ENCODE measurements around the gene LYRM9.
"Not testable (repeated sequence)": the region's sequence is repeated elsewhere in the genome, so short reads cannot be mapped to it uniquely, and the experiment has no call there.

The LYRM9 gene

GRCh38 chr17:27905447-27906225 lies 12.5 kb upstream of the LYRM9 start:
- no peak for DNase-seq

GRCh38 chr17:27904534-27905446 lies 11.6 kb upstream of the LYRM9 start:
- no peak for DNase-seq

DNA sequence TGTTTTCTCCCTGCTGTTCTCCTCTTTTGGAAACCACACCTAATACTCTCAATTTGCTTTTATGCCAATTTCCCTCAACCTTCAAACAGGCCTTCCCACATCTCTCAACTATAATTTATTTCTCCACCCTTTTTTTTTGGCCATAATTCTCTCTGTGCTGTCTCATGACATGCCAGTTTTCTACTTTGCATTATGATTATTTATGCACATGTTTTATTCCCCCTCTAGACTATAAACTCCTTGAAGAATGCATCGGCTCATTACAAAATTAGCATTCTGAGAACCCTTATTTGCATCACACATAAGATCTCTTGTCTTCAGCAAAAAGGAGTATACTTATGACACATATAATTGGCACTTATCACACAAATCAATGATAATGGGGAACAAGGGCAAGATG lies 10.9 kb upstream of the LYRM9 start:
- DNase-seq: no peak

DNA sequence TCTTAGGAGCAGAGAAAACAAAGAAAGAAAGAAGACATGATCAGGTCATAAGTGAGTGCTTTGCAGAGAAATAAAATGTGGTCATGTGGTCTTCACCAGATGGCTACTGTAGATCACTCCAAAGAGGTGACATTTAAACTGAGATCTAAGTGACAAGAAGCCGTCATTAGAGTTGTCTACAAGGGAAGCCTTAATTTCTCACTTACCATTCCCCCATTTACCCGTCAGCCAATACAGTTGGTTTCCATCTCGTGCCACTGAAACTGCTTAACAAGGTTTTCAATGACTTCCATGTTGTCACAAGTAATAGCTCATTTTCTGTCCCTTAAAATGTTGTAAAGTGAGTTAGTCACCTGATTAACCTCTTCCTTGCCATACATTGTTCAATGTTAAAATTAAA lies 6.4 kb upstream of the LYRM9 start:
- DNase-seq: no peak

DNA sequence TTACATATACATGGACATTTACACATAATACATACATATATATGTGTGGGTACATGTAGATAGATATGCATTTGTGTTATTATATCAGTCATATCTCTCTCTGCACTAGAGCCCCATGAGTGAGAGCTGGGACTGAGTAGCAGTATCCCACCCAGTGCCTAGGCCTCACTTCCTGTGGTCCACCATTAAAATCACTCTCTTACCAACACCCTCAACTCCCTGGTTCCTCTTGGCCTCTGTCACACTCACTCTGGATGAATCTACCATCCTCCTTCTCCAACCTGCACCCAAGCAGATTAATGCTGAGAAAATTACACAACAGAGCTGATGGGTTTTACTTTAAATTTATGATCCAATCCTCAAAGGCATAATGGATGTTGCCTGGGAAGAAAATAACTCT lies 4.9 kb upstream of the LYRM9 start:
- DNase-seq: no peak

- no peak for DNase-seq
Observed at GRCh38 chr17:27896701-27897100, 3.5 kb upstream of the LYRM9 start.

- DNase-seq: no peak
Observed at GRCh38 chr17:27895940-27896535, 2.9 kb upstream of the LYRM9 start.

- DNase-seq: no peak
Observed at GRCh38 chr17:27895123-27895895, 2.1 kb upstream of the LYRM9 start.

GRCh38 chr17:27893841-27894503 lies 807 bp upstream of the LYRM9 start:
- DNase-seq: no peak

DNA sequence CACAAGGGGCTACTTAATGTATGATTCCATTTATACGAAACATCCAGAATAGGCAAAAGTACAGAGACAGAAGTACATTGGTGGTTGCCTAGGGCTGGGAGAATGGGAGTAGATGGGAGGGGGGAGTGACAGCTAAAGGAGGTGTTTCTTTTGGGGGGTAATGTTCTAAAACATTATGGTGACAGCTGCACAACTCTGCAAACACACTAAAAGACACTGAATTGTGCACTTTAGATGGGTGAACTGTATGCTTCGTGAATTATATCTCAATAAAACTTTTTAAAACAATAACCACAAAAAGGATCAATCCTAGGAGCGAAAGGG lies 661 bp downstream of the LYRM9 start:
- DNase-seq: no peak

DNA sequence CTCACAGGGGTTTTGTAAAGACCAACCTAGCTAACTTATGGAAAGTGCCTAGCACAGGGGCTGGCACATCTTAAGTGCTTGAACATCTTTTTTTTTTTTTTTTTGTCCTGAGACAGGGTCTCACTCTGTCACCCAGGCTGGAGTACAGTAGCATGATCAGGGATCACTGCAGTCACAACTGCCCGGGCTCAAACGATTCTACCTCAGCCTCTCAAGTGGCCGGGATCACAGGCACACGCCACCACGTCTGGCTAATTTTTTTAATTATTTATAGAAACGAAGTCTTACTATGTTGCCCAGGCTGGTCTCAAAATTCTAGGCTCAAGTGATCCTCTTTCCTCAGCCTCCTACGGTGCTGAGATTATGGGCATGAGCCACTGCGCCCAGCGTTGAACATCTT lies 1.3 kb downstream of the LYRM9 start:
- DNase-seq: no peak

- DNase-seq: no peak
Observed at GRCh38 chr17:27889711-27890251, 3.4 kb downstream of the LYRM9 start.

- no peak for DNase-seq
Observed at GRCh38 chr17:27888945-27889344, 4.2 kb downstream of the LYRM9 start.

DNA sequence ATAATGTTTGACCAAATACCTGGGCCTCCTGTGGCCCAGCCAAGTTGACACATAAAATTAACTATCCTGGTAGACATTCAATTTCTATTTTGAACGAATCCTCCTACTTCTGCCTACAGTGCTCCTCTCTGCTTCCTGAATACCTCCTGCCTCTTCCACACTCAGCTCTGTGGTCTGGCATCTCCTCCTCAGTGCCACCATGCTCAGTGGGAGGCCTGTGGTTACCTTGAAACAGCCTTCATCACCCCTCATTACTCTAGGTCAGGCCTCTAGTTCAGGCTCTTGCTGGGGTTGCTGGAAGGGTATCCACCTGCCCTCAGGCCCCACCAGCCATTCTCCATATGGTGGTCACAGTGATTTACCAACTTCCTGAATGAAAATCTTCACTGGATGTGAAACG lies 5.1 kb downstream of the LYRM9 start:
- no peak for DNase-seq

DNA sequence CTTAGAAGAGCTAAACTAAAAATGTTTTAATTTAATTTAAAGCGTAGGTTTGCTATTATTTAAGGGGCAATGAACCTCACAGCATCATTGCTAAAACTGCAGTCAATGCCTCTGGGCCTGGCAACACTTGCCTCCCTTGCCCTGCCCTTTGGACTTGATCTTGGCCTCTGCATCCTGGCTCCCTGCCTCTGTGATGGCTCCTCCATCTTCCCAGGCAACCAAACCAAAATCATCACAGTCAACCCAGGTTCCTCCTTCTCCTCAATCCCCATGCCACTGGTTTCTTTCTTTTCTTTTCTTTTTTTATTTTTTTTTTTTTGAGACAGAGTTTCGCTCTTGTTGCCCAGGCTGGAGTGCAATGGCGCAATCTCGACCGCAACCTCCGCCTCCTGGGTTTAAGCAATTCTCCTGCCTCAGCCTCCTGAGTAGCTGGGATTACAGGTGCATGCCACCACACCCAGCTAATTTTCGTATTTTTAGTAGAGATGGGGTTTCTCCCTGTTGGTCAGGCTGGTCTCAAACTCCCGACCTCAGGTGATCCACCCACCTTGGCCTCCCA lies 6.7 kb downstream of the LYRM9 start:
- DNase-seq: not testable (repeated sequence)

GRCh38 chr17:27882162-27882840 lies 10.9 kb downstream of the LYRM9 start:
- DNase-seq: no peak

- DNase-seq: peak; percentile 8 to 56
Observed at GRCh38 chr17:27879987-27880608, 13.1 kb downstream of the LYRM9 start.

DNA sequence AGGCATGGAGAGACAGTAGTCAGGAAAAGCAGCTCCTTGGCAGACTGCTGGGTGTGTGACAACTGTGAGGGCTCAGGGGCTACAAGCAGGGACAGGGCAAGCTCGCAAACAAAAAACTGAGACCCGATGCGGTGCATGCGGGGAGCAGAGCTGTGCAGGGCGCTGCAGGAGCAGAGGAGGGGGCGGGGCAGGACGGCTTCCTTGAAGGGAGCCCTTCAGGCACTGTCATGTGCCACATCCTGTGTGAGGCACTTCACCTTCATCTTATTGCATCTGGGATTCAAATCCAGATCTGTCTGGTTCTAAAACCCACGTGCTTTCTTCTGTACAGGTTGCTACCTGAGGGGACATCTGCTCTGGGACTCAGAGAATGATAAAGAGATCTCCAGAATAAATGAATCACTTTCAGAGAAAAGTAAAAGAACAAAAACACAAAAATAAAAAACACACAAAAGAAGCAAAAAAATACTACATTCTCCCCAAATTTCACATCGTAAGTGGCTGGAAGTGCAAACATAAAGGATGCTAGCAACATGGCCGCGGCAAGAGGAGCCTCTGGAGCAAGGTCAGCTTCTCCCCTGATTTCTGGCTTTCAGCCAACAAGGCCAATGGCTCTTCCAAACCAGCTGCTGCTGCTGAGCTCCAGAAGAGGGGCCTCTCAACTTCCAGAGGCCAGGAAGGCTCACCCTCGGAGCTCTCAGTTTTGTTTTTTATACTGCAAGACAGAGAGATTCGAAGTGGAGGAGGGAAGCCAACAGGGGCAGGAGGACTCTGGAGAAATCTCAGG lies 14.2 kb downstream of the LYRM9 start:
- DNase-seq: no peak

DNA sequence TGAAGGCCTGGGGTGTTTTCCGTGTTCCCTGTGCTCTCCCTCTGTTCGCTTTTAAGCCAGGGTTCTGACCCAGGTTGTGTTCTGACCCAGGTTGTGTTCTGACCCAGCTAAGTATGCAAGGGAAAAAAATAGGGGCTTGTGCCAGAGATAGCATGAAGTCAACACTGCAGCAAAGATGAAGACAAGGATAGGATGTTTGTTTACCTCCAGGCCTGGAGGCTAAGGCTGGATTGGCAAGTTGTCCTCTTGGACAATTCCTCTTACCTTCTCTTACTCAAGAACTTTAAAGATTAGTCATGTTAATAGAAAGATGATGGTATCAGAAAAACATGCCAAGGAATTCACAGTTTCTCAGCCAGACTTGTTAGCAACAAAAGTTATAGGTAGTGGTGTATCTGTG lies 19.4 kb downstream of the LYRM9 start:
- no peak for DNase-seq

DNA sequence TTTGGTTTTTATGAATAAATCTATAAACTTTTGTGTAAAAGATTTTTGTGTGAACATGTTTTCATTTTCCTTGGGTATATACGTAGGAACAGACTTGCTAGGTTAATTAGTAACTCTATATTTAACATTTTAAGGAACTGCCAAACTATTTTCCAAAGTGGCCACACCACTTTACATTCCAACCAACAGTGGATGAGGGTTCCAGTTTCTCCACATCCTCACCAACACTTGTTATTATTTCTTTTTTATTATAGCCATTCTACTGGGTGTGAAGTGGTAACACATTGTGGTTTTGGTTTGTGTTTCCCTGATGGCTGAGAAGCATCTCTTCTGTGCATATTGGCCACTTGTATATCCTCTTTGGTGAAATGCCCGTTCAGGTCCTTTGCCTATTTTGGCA lies 20.0 kb downstream of the LYRM9 start:
- no peak for DNase-seq
